Urinary bladder (tissue), 4 donors: Measurements from ENCODE around the gene RAB1B. TPM values are rescaled to one million over a fixed set of nuclear protein-coding genes. Genes with fewer than 3 reads are reported as not detected.

Experiments used
- DNase-seq: peaks from one replicate; pipeline ENCODE4 v3.0.0-alpha.2; 2015; ENCODE audit errors: extremely low spot score
- H3K27ac ChIP-seq: one replicate; pipeline ENCODE4 v1.5.1; 2013; ENCODE audit warnings: low read depth, mild to moderate bottlenecking, moderate library complexity
- H3K36me3 ChIP-seq: one replicate; pipeline ENCODE4 v1.6.1; 2013; ENCODE audit warnings: mild to moderate bottlenecking, moderate library complexity; ENCODE audit not compliant: insufficient read depth
- H3K4me1 ChIP-seq: one replicate; pipeline ENCODE4 v1.6.1; 2013; ENCODE audit warnings: mild to moderate bottlenecking, moderate library complexity; ENCODE audit not compliant: insufficient read depth
- H3K4me3 ChIP-seq: one replicate; pipeline ENCODE4 v1.5.1; 2013; ENCODE audit warnings: low read depth, low read length
- WGBS: extraction: QIAGEN DNeasy Blood & Tissue Kit; methylation state at CpG from one replicate; pipeline ENCODE4 v1.1.7; 2013; 5-methylcytosine and 5-hydroxymethylcytosine counted together
- polyA plus RNA-seq: library from polyadenylated mRNA; stranded (reverse); fragments of 200-250 nt; gene quantifications from one replicate; pipeline ENCODE4 v1.2.3, GENCODE V29; 2013
- total RNA-seq: library from RNA; depleted of rRNA; stranded (reverse); fragments of >200 nt; gene quantifications from one replicate; pipeline ENCODE4 v1.2.3, GENCODE V29; 2014
- donor health status: healthy with polysubstance abuse.
- donor health status: healthy.

The RAB1B gene
- total and polyA plus RNA-seq, 2 donors: 34.3 to 190 TPM

DNA sequence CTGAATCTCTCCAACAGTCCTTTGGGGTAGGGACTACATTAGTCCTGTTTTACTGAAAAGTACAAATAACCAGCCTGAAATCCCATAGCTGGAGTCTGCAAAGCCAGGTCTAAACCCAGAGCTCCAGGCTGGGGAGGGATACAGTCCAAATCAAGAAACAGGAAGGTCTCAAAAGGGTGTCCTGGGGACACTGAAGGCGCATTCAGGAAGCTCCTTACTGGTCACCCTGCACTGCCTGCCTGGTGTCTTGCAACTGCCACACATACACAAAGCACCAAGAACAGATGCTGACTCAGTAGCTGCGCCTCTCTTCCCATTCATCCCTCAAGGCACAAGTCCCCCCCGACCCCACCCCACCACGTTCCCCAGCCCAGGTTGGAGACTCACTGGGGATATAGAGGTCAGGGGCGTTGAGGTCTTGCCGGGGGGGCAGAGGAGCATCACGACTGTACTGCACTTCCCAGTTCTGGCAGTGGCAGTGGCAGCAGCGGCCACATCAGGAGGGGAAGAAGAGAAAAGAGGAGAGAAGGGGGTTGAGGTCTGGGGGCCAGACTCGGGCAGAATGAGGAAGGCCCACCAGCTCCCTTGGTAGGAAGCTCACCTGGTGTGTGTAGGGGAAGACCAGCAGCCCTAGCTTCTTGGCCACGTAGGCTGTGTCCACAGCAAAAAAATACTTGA is 18.9 kb downstream of the RAB1B start:
- H3K36me3 ChIP-seq: peaks cover 1% of the 10 kb centered on the region
- no peak for DNase-seq
- 70% methylated on average over 10 of the region's 10 CpGs for WGBS
- H3K4me3 ChIP-seq: no peak overlapping the region
- H3K4me1 ChIP-seq: no peaks in the 10 kb centered on the region
- H3K27ac ChIP-seq: no peak overlapping the region

- H3K4me3 ChIP-seq: peak overlapping the region; percentile 59
- no peak for DNase-seq
- H3K27ac ChIP-seq: no peak overlapping the region
- H3K36me3 ChIP-seq: peaks cover 1% of the 10 kb centered on the region
- H3K4me1 ChIP-seq: no peaks in the 10 kb centered on the region
- WGBS: 33% methylated on average over 20 of the region's 20 CpGs
Observed at GRCh38 chr11:66287889-66288670, 19.6 kb downstream of the RAB1B start.

GRCh38 chr11:66288671-66289547 is 20.5 kb downstream of the RAB1B start, which contains the start of gene YIF1A:
YIF1A (minus strand) TSS chr11:66289143; CDS start chr11:66288985, 158 bp downstream.
- peak; percentile 99 for DNase-seq
- no peaks in the 10 kb centered on the region for H3K4me1 ChIP-seq
- H3K36me3 ChIP-seq: peaks cover 1% of the 10 kb centered on the region
- under 1% methylated on average over 87 of the region's 87 CpGs for WGBS
- peak within 1 kb of the TSS; percentile 97 for H3K27ac ChIP-seq
- peak within 1 kb of the TSS; percentile 59 for H3K4me3 ChIP-seq

DNA sequence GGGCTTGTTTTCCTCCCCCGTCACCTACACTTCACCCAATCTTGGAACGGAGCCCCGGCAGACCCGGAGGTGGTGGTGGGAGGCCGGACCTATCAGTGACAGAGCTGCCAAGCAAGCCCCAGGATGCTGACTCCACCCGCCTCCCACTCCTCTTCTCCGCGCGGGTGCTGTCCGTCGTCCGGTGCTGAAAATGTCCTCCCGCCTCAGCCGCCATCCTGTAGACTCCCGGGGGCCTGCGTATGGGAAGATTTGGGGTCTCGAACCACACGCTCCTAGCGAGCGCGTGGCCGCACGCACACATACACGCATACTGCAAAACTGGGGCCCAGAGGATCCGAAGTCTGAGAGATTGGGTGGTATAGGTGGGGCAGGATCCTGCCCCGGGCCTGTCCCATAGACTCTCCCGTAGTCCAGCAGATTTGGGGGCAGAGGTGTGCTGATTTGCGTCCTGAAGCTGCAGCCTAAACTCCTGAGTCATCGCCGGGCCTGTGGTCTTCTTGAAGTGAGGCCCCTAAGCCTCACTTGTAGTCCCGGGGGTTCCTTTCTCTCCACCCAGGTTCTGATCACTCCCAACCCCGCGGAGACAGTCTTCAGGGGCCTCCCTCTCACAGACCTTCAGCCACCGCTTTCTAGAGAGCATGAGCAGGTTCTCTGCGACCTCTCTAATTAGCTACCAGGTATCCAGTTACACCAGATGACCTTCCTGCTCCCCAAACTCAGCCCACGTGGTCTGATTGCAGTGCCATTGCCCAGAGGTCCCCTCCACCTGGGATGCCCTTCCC is 21.3 kb downstream of the RAB1B start:
- WGBS: 9% methylated on average over 36 of the region's 36 CpGs
- no peak for DNase-seq
- peak overlapping the region; percentile 85 for H3K27ac ChIP-seq

GRCh38 chr11:66290330-66290621 is 21.8 kb downstream of the RAB1B start:
- Histone ChIP-seq H3K4me1 (no peaks in the 10 kb centered on the region), H3K27ac (no peak overlapping the region), H3K36me3 (no peaks in the 10 kb centered on the region), H3K4me3 (no peak overlapping the region)
- no peak for DNase-seq
- WGBS: 67% methylated on average over 2 of the region's 2 CpGs

More for the DNA sequence above, 21.3 kb downstream of the RAB1B start:
- no peaks in the 10 kb centered on the region for H3K4me1 ChIP-seq
- peak overlapping the region; percentile 40 for H3K4me3 ChIP-seq
- no peaks in the 10 kb centered on the region for H3K36me3 ChIP-seq

DNA sequence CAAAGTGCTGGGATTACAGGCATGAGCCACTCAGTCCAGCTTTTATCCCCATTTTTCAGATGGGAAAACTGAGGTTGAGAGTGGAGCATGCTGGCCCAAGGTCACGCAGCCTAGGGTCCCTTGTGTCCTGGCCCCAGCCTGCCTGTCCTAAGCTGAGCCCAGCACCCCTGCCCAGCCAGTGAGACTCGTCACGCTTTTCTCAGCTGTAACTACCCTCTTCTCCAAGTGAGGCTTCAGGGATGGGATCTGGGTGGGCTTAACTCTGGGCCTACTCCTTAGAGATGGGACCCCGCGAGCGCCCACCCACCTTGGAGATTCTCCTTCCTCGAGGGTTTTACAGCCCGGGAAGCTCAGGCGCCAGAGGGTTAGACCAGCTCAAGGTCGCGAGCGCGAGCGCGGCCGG is 22.9 kb downstream of the RAB1B start:
- Histone ChIP-seq H3K4me3 (peak overlapping the region; percentile 31), H3K36me3 (no peaks in the 10 kb centered on the region), H3K27ac (no peak overlapping the region), H3K4me1 (no peaks in the 10 kb centered on the region)
- DNase-seq: no peak
- 16% methylated on average over 16 of the region's 16 CpGs for WGBS

- no peaks in the 10 kb centered on the region for H3K4me1 ChIP-seq
- peak within 1 kb of the TSS; percentile 31 for H3K4me3 ChIP-seq
- no peak within 1 kb of the TSS for H3K27ac ChIP-seq
- DNase-seq: no peak
- H3K36me3 ChIP-seq: no peaks in the 10 kb centered on the region
- 3% methylated on average over 95 of the region's 95 CpGs for WGBS
Observed at GRCh38 chr11:66291706-66292542, 23.5 kb downstream of the RAB1B start, which contains the start of gene TMEM151A. TMEM151A (plus strand) TSS chr11:66291894; CDS start chr11:66292014, 120 bp downstream.

DNA sequence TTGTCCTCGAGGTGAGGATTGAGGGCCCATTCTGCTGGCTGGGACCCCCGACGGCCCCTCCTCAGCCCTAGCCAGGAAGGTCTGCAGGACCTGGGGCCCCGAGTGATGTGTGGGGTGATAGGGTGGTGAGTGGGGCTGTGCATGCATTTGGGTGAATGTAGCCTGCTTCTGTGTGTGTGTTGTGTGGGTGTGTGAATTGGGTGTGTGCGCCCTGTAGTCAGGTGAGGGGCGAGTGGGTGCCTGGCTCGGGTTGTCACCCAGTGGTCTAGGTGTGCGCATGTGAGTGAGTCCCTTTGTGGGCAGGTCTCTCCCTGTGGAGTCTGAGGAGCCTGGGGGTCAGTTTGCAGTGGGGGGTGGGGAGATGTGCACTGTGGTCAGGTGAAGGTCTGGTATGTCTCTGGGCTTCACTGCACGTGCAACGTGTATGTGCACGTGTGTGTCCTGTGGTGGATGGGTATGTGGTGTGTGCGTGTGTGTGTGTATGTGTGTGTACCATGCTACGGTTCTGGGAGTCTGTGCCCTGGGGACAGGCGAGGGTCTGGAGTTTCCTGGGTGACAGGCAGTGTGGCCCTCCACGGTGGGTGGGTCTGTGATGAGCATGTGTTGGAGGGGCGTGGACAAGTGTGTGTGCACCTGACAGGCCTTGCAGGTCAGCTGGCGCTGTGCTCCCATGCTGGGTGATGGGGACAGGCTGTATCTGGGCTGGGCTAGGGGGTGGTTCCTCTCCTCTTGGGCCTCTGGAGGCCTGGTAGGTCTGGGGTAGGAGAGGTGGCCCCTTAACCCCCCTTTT is 24.3 kb downstream of the RAB1B start:
- H3K4me1 ChIP-seq: no peaks in the 10 kb centered on the region
- H3K36me3 ChIP-seq: no peaks in the 10 kb centered on the region
- no peak overlapping the region for H3K27ac ChIP-seq
- 55% methylated on average over 17 of the region's 17 CpGs for WGBS
- DNase-seq: no peak
- H3K4me3 ChIP-seq: no peak overlapping the region

DNA sequence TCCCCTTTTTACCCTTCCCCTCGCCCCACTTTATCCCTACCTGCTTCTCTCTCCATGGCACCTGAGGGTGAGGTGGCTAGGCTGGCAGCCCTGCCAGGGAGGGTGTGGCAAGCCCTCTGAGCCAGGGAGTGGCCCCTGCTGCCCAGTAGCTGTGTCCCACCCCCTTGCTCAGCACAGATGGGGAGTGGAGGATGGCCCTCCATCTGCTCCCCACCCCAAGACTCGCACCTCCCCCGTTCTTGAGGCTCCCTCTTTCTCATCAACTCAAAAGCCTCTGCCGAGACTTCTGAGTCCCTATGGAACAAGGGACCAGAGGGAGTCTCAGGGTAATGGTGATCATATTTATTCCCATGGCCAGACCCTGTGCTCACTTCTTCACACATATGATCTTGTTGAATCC is 24.9 kb downstream of the RAB1B start:
- Histone ChIP-seq H3K4me3 (no peak overlapping the region), H3K4me1 (no peaks in the 10 kb centered on the region), H3K36me3 (no peaks in the 10 kb centered on the region), H3K27ac (no peak overlapping the region)
- 69% methylated on average over 4 of the region's 4 CpGs for WGBS
- no peak for DNase-seq

DNA sequence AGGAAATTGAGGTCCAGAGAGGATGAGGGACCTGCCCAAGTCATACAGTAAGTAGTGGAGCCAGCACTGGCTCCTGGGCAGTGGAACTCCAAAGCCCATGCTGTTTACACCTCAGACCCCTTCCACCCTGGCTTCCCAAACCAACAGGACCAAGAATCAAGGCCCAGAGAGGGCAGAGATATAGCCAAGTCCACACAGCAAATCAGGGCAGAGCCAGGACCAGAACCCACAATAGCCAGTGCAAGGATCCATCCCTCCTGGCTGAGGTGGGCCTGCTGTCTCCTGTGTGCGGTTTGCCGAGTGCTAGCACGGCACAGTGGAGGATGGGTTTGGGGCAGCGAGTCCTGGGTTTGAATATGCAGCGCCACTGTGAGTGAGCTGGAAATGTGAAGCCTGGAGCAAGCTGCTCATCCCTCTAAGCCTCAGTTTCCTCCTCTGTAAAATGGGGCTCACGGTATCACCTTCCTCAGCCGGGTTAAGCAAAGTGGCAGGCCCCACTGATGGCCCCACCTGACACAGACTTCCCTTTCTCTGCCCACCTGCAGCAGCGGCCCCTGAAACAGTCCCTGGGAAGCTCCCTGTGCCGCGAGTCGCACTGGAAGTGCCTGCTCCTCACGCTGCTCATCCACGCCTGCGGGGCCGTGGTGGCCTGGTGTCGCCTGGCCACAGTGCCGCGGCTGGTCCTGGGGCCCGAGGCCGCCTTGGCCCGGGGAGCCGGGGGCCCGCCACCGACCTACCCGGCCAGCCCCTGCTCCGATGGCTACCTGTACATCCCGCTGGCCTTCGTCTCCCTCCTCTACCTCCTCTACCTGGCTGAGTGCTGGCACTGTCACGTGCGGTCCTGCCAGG is 25.6 kb downstream of the RAB1B start:
- no peak overlapping the region for H3K27ac ChIP-seq
- H3K36me3 ChIP-seq: no peaks in the 10 kb centered on the region
- H3K4me3 ChIP-seq: no peak overlapping the region
- DNase-seq: no peak
- 81% methylated on average over 30 of the region's 30 CpGs for WGBS
- H3K4me1 ChIP-seq: no peaks in the 10 kb centered on the region
